Activated naive CD8-positive, alpha-beta T cell treated with anti-CD3 and anti-CD28 coated beads, Interleukin-2, amount 50 U/mL, for 16 hours (primary cell): ENCODE results near the gene AGAP1.

Source experiments
- DNase-seq: peaks from one replicate; pipeline ENCODE4 v3.0.0-alpha.2; 2020; ENCODE audit warnings: low read depth, low spot score

Gene AGAP1

GRCh38 chr2:236092714-236093113 is 598.9 kb downstream of the AGAP1 start:
- DNase-seq: no peak

GRCh38 chr2:236093134-236093533 is 599.3 kb downstream of the AGAP1 start:
- DNase-seq: no peak

- DNase-seq: no peak
These were observed 601.7 kb downstream of the AGAP1 start for GRCh38 chr2:236095504-236095903.

- no peak for DNase-seq
These were observed 607.6 kb downstream of the AGAP1 start for GRCh38 chr2:236101311-236101950.

GRCh38 chr2:236102971-236103370 is 609.1 kb downstream of the AGAP1 start:
- no peak for DNase-seq

GRCh38 chr2:236103981-236104380 is 610.1 kb downstream of the AGAP1 start:
- no peak for DNase-seq

GRCh38 chr2:236105955-236106607 is 612.2 kb downstream of the AGAP1 start:
- no peak for DNase-seq

GRCh38 chr2:236106761-236107160 is 612.9 kb downstream of the AGAP1 start:
- DNase-seq: no peak

- no peak for DNase-seq
These were observed 613.7 kb downstream of the AGAP1 start for GRCh38 chr2:236107536-236107935.

GRCh38 chr2:236107942-236108625 is 614.2 kb downstream of the AGAP1 start:
- no peak for DNase-seq

- DNase-seq: no peak
These were observed 615.2 kb downstream of the AGAP1 start for GRCh38 chr2:236109061-236109460.

GRCh38 chr2:236109473-236109872 is 615.6 kb downstream of the AGAP1 start:
- no peak for DNase-seq

- DNase-seq: no peak
These were observed 618.6 kb downstream of the AGAP1 start for GRCh38 chr2:236112466-236112865.

- no peak for DNase-seq
These were observed 619.6 kb downstream of the AGAP1 start for GRCh38 chr2:236113425-236113824.

GRCh38 chr2:236113948-236114347 is 620.1 kb downstream of the AGAP1 start:
- DNase-seq: no peak

- no peak for DNase-seq
These were observed 621.1 kb downstream of the AGAP1 start for GRCh38 chr2:236114959-236115358.

GRCh38 chr2:236117401-236117800 is 623.6 kb downstream of the AGAP1 start:
- DNase-seq: no peak

GRCh38 chr2:236117861-236118269 is 624.0 kb downstream of the AGAP1 start:
- no peak for DNase-seq

- DNase-seq: no peak
These were observed 625.2 kb downstream of the AGAP1 start for GRCh38 chr2:236119003-236119402.

GRCh38 chr2:236119476-236119875 is 625.6 kb downstream of the AGAP1 start:
- DNase-seq: no peak

GRCh38 chr2:236120141-236120601 is 626.3 kb downstream of the AGAP1 start:
- DNase-seq: no peak

GRCh38 chr2:236120829-236121228 is 627.0 kb downstream of the AGAP1 start:
- DNase-seq: no peak

GRCh38 chr2:236121546-236121945 is 627.7 kb downstream of the AGAP1 start:
- DNase-seq: no peak
